Esophagus muscularis mucosa (tissue), 4 donors: ENCODE results near the gene HNRNPL.

Experiments
- CTCF ChIP-seq, 3 experiments: fragments of 200-600 bp in 2 of 3; fragments of 450-650 bp in 1 of 3; sonication (generic) in 2 of 3; IDR thresholded peaks; one replicate each; pipeline ENCODE4 v1.5.1; 2017 to 2019; ENCODE audit warnings: antibody characterized with exemption in 3 of 3, mild to moderate bottlenecking in 2 of 3, moderate library complexity in 1 of 3
- EP300 ChIP-seq: sonication (generic); formaldehyde crosslinking; IDR thresholded peaks from one replicate; pipeline ENCODE4 v1.6.1; 2017; ENCODE audit warnings: antibody characterized with exemption
- POLR2A ChIP-seq: fragments of 450-650 bp; IDR thresholded peaks from one replicate; pipeline ENCODE4 v1.6.1; 2017; ENCODE audit warnings: antibody characterized with exemption, moderate library complexity, mild to moderate bottlenecking, low read depth
- POLR2AphosphoS5 ChIP-seq, 2 donors: sonication (generic); formaldehyde crosslinking; IDR thresholded peaks; one replicate each; pipeline ENCODE4 v1.6.1; 2017; ENCODE audit warnings: antibody characterized with exemption in 2 of 2

GRCh38 chr19:38836159-38836982 lies 13.4 kb downstream of the HNRNPL start:
- no peak for TF ChIP-seq CTCF (IDR thresholded peaks at IDR 0.05)
- TF ChIP-seq POLR2AphosphoS5 (IDR thresholded peaks at IDR 0.05): no peak
- no peak for TF ChIP-seq POLR2A
- TF ChIP-seq EP300: no peak
